Measurements from ENCODE around the gene EVX2. TPM values are rescaled to one million over a fixed set of nuclear protein-coding genes. Genes with fewer than 3 reads are reported as not detected.

The EVX2 gene
- total RNA-seq, 1 donor from 2014 or later: not detected

- peaks cover 23% of the 10 kb centered on the region for H3K4me1 Mint-ChIP-seq (ENCODE audit: unreplicated experiment)
- peaks cover 80% of the 10 kb centered on the region for H3K27me3 Mint-ChIP-seq (ENCODE audit: unreplicated experiment)
- no peak for TF ChIP-seq CTCF (IDR thresholded peaks at IDR 0.05)
- DNase-seq (ENCODE audit: extremely low spot score, unreplicated experiment): no peak
- no peaks in the 10 kb centered on the region for H3K36me3 Mint-ChIP-seq (ENCODE audit: unreplicated experiment)
- H3K27ac Mint-ChIP-seq (ENCODE audit: unreplicated experiment): no peak overlapping the region
- H3K9me3 Mint-ChIP-seq (ENCODE audit: unreplicated experiment): no peaks in the 10 kb centered on the region
- H3K4me3 Mint-ChIP-seq (ENCODE audit: unreplicated experiment): no peak overlapping the region
Observed at GRCh38 chr2:176103742-176104315, 20.1 kb upstream of the EVX2 start.

- H3K36me3 Mint-ChIP-seq (ENCODE audit: unreplicated experiment): no peaks in the 10 kb centered on the region
- H3K27me3 Mint-ChIP-seq (ENCODE audit: unreplicated experiment): peaks cover 83% of the 10 kb centered on the region
- peaks cover 24% of the 10 kb centered on the region for H3K4me1 Mint-ChIP-seq (ENCODE audit: unreplicated experiment)
- H3K9me3 Mint-ChIP-seq (ENCODE audit: unreplicated experiment): no peaks in the 10 kb centered on the region
- no peak for DNase-seq (ENCODE audit: extremely low spot score, unreplicated experiment)
- no peak overlapping the region for H3K27ac Mint-ChIP-seq (ENCODE audit: unreplicated experiment)
- H3K4me3 Mint-ChIP-seq (ENCODE audit: unreplicated experiment): no peak overlapping the region
- TF ChIP-seq CTCF (IDR thresholded peaks at IDR 0.05): no peak
Observed at GRCh38 chr2:176103194-176103593, 19.4 kb upstream of the EVX2 start.

- Mint-ChIP-seq H3K27ac (ENCODE audit: unreplicated experiment) (no peak overlapping the region), H3K9me3 (ENCODE audit: unreplicated experiment) (no peaks in the 10 kb centered on the region), H3K4me3 (ENCODE audit: unreplicated experiment) (no peak overlapping the region), H3K4me1 (ENCODE audit: unreplicated experiment) (peaks cover 29% of the 10 kb centered on the region), H3K27me3 (ENCODE audit: unreplicated experiment) (peaks cover 91% of the 10 kb centered on the region), H3K36me3 (ENCODE audit: unreplicated experiment) (no peaks in the 10 kb centered on the region)
- no peak for TF ChIP-seq CTCF (IDR thresholded peaks at IDR 0.05)
- no peak for DNase-seq (ENCODE audit: extremely low spot score, unreplicated experiment)
Observed at GRCh38 chr2:176102309-176102866, 18.6 kb upstream of the EVX2 start.

GRCh38 chr2:176101842-176102241, 18.1 kb upstream of the EVX2 start:
- H3K9me3 Mint-ChIP-seq (ENCODE audit: unreplicated experiment): no peaks in the 10 kb centered on the region
- H3K27ac Mint-ChIP-seq (ENCODE audit: unreplicated experiment): no peak overlapping the region
- TF ChIP-seq CTCF (IDR thresholded peaks at IDR 0.05): no peak
- peaks cover 92% of the 10 kb centered on the region for H3K27me3 Mint-ChIP-seq (ENCODE audit: unreplicated experiment)
- no peaks in the 10 kb centered on the region for H3K36me3 Mint-ChIP-seq (ENCODE audit: unreplicated experiment)
- no peak overlapping the region for H3K4me3 Mint-ChIP-seq (ENCODE audit: unreplicated experiment)
- no peak for DNase-seq (ENCODE audit: extremely low spot score, unreplicated experiment)
- peaks cover 30% of the 10 kb centered on the region for H3K4me1 Mint-ChIP-seq (ENCODE audit: unreplicated experiment)

- TF ChIP-seq CTCF (IDR thresholded peaks at IDR 0.05): no peak
- H3K27me3 Mint-ChIP-seq (ENCODE audit: unreplicated experiment): peaks cover 95% of the 10 kb centered on the region
- H3K27ac Mint-ChIP-seq (ENCODE audit: unreplicated experiment): no peak overlapping the region
Observed at GRCh38 chr2:176101216-176101830, 17.6 kb upstream of the EVX2 start.

More at GRCh38 chr2:176101216-176101830, 17.6 kb upstream of the EVX2 start:
- no peak overlapping the region for H3K4me3 Mint-ChIP-seq (ENCODE audit: unreplicated experiment)
- no peaks in the 10 kb centered on the region for H3K36me3 Mint-ChIP-seq (ENCODE audit: unreplicated experiment)
- H3K4me1 Mint-ChIP-seq (ENCODE audit: unreplicated experiment): peaks cover 33% of the 10 kb centered on the region
- no peaks in the 10 kb centered on the region for H3K9me3 Mint-ChIP-seq (ENCODE audit: unreplicated experiment)
- DNase-seq (ENCODE audit: extremely low spot score, unreplicated experiment): no peak

Measured in osteocyte (in vitro differentiated cells).